Prostate gland (tissue), 2 donors: ENCODE data around the gene NPAS1.

Experiments
- CTCF ChIP-seq, 4 experiments: fragments of 200-600 bp in 2 of 4; fragments of 450-650 bp in 2 of 4; sonication (generic) in 2 of 4; IDR thresholded peaks; 1 replicate in 3 of 4; 2 replicates in 1 of 4; pipeline ENCODE4 v1.5.1; 2016 to 2019; ENCODE audit warnings: antibody characterized with exemption in 4 of 4, mild to moderate bottlenecking in 2 of 4, moderate library complexity in 2 of 4
- POLR2A ChIP-seq: fragments of 450-650 bp; IDR thresholded peaks from one replicate; pipeline ENCODE4 v1.6.1; 2016; ENCODE audit warnings: antibody characterized with exemption, mild to moderate bottlenecking
- POLR2AphosphoS5 ChIP-seq: sonication (generic); formaldehyde crosslinking; IDR thresholded peaks from one replicate; pipeline ENCODE4 v1.6.1; 2017; ENCODE audit warnings: antibody characterized with exemption

- TF ChIP-seq CTCF (IDR thresholded peaks at IDR 0.05) (no peak), POLR2AphosphoS5 (no peak), POLR2A (no peak)
These were observed 47.0 kb downstream of the NPAS1 start for GRCh38 chr19:47066376-47067214.
